ENCODE data around the gene KLHL40. TPM values are rescaled to one million over a fixed set of nuclear protein-coding genes. Genes with fewer than 3 reads are reported as not detected.

The KLHL40 gene
- total RNA-seq, 2 experiments from 2014 or later, result not detected

GRCh38 chr3:42707620-42708355 is 22.5 kb downstream of the KLHL40 start:
- DNase-seq (ENCODE audit: low spot score), result no peak
- no TSS peak for BruUV-seq (replicated peaks)
- ChIA-PET CTCF (ENCODE audit: unreplicated experiment) (interaction anchor here (0.6 kb wide), 1 partner anchor 127 kb away, joined by 3 read pairs; no protein-coding TSS in a partner anchor), POLR2A (interaction anchor here (1.0 kb wide), 1 partner anchor 10 kb away, joined by 3 read pairs; no protein-coding TSS in a partner anchor)
- Histone ChIP-seq H3K27ac (ENCODE audit: low read depth, low read length, poor library complexity, severe bottlenecking) (no peak overlapping the region), H4K20me1 (ENCODE audit: insufficient read depth, low read length) (no peaks in the 10 kb centered on the region), H3K36me3 (ENCODE audit: insufficient read depth, low read length) (no peaks in the 10 kb centered on the region), H2AFZ (ENCODE audit: low read length) (no peak overlapping the region), H3K9me2 (ENCODE audit: insufficient read depth, low read length) (no peaks in the 10 kb centered on the region), H3K4me3 (ENCODE audit: low read depth, low read length, poor library complexity, severe bottlenecking) (no peak overlapping the region), H3K4me1 (ENCODE audit: insufficient read depth, low read length, poor library complexity, severe bottlenecking) (peaks cover under 1% of the 10 kb centered on the region), H3K79me2 (ENCODE audit: insufficient read depth, low read depth, low read length) (no peaks in the 10 kb centered on the region), H3K9me3 (ENCODE audit: low read length) (no peaks in the 10 kb centered on the region), H3K4me2 (ENCODE audit: low read length) (no peak overlapping the region)
- intact Hi-C loops (cut with micrococcal nuclease; ENCODE audit: unreplicated experiment), result no loop called here
- TF ChIP-seq EZH2phosphoT487 (IDR thresholded peaks at IDR 0.05; ENCODE audit: borderline replicate concordance, low read depth, low read length) (no peak), CTCF (conservative IDR thresholded peaks at IDR 0.05; ENCODE audit: low read length) (no peak)

GRCh38 chr3:42708611-42709151 is 23.3 kb downstream of the KLHL40 start:
- intact Hi-C loops (cut with micrococcal nuclease; ENCODE audit: unreplicated experiment), result no loop called here
- no peak for DNase-seq (ENCODE audit: low spot score)

More at GRCh38 chr3:42708611-42709151, 23.3 kb downstream of the KLHL40 start:
- Histone ChIP-seq H3K9me3 (ENCODE audit: low read length) (no peaks in the 10 kb centered on the region), H3K27ac (ENCODE audit: low read depth, low read length, poor library complexity, severe bottlenecking) (no peak overlapping the region), H3K36me3 (ENCODE audit: insufficient read depth, low read length) (no peaks in the 10 kb centered on the region), H3K4me3 (ENCODE audit: low read depth, low read length, poor library complexity, severe bottlenecking) (no peak overlapping the region), H3K4me1 (ENCODE audit: insufficient read depth, low read length, poor library complexity, severe bottlenecking) (peaks cover 9% of the 10 kb centered on the region), H3K79me2 (ENCODE audit: insufficient read depth, low read depth, low read length) (no peaks in the 10 kb centered on the region), H3K4me2 (ENCODE audit: low read length) (no peak overlapping the region), H4K20me1 (ENCODE audit: insufficient read depth, low read length) (no peaks in the 10 kb centered on the region), H3K9me2 (ENCODE audit: insufficient read depth, low read length) (no peaks in the 10 kb centered on the region), H2AFZ (ENCODE audit: low read length) (no peak overlapping the region)
- ChIA-PET CTCF (ENCODE audit: unreplicated experiment) (no interaction called here), POLR2A (no interaction called here)
- no TSS peak for BruUV-seq (replicated peaks)
- TF ChIP-seq CTCF (conservative IDR thresholded peaks at IDR 0.05; ENCODE audit: low read length), result no peak
- no peak for TF ChIP-seq EZH2phosphoT487 (IDR thresholded peaks at IDR 0.05; ENCODE audit: borderline replicate concordance, low read depth, low read length)

Data from OCI-LY7 (cell line).